IMR-90 (cell line): ENCODE results near the gene SCG5. TPM values are rescaled to one million over a fixed set of nuclear protein-coding genes. Genes with fewer than 3 reads are reported as not detected.

Experiments
- ATAC-seq: fragments of 200-7000 bp; cut with Tn5 transposase; 2 replicates; pipeline ENCODE4 v1.9.1; 2020; ENCODE audit warnings: low read depth, mild to moderate bottlenecking, moderate library complexity
- BruUV-seq: library from RNA; stranded (reverse); fragments of 400-500 nt; replicated peaks from 2 replicates; lab custom pipeline; 2021; lab: Mats Ljungman, UMichigan
- CTCF ChIA-PET: fragments of 300-600 bp; formaldehyde crosslinking; extraction: SDS; loops from one replicate; lab custom pipeline; 2021; ENCODE audit warnings: antibody characterized with exemption; lab: Yijun Ruan, JAX
- POLR2A ChIA-PET: fragments of 300-600 bp; sonication (Branson Sonifier 250); formaldehyde crosslinking; loops from one replicate; lab custom pipeline; 2022; ENCODE audit warnings: antibody characterized with exemption; ENCODE audit not compliant: unreplicated experiment; lab: Charles Lee
- DNase-seq: peaks from one replicate; pipeline ENCODE4 v3.0.0; 2013
- H2AFZ ChIP-seq: replicated peaks from 2 replicates; pipeline ENCODE3; 2013; ENCODE audit warnings: low read length, mild to moderate bottlenecking; ENCODE audit not compliant: poor library complexity
- H2AK5ac ChIP-seq: 2 replicates; pipeline ENCODE4 v1.6.1; 2013; ENCODE audit warnings: low read depth, low read length, inconsistent platforms
- H2AK9ac ChIP-seq: replicated peaks from 2 replicates; pipeline ENCODE3; 2013; ENCODE audit warnings: mild to moderate bottlenecking, low read depth, low read length, moderate library complexity; ENCODE audit not compliant: poor library complexity
- H2BK120ac ChIP-seq: 2 replicates; pipeline ENCODE4 v1.6.1; 2013; ENCODE audit warnings: low read depth, low read length, inconsistent platforms
- H2BK15ac ChIP-seq: 3 replicates; pipeline ENCODE4 v1.6.1; 2013; ENCODE audit warnings: low read depth, low read length, inconsistent platforms
- H2BK20ac ChIP-seq: 2 replicates; pipeline ENCODE4 v1.6.1; 2013; ENCODE audit warnings: low read depth, mild to moderate bottlenecking, inconsistent platforms, low read length, moderate library complexity
- H2BK5ac ChIP-seq: 2 replicates; pipeline ENCODE4 v1.6.1; 2013; ENCODE audit warnings: mild to moderate bottlenecking, low read depth, low read length, inconsistent platforms; ENCODE audit not compliant: poor library complexity, severe bottlenecking
- H3K14ac ChIP-seq: replicated peaks from 2 replicates; pipeline ENCODE4 v1.6.1; 2013; ENCODE audit warnings: low read depth, low read length, inconsistent platforms
- H3K18ac ChIP-seq: 2 replicates; pipeline ENCODE4 v1.6.1; 2013; ENCODE audit warnings: low read depth, low read length, control low read depth
- H3K23ac ChIP-seq: 2 replicates; pipeline ENCODE4 v1.6.1; 2013; ENCODE audit warnings: low read depth, low read length, inconsistent platforms
- H3K27ac ChIP-seq: 2 replicates; pipeline ENCODE4 v1.5.1; 2013; ENCODE audit warnings: mild to moderate bottlenecking, control low read depth, low read length; ENCODE audit not compliant: insufficient read depth
- H3K27me3 ChIP-seq: 2 replicates; pipeline ENCODE4 v1.6.1; 2013; ENCODE audit warnings: low read length; ENCODE audit not compliant: control insufficient read depth, insufficient read depth
- H3K36me3 ChIP-seq: 2 replicates; pipeline ENCODE4 v1.6.1; 2013; ENCODE audit warnings: low read length, mixed read lengths; ENCODE audit not compliant: control insufficient read depth, insufficient read depth
- H3K4ac ChIP-seq: 2 replicates; pipeline ENCODE4 v1.6.1; 2013; ENCODE audit warnings: low read depth, low read length, inconsistent platforms
- H3K4me1 ChIP-seq: 2 replicates; pipeline ENCODE4 v1.6.1; 2013; ENCODE audit warnings: low read length, mixed read lengths; ENCODE audit not compliant: control insufficient read depth, insufficient read depth
- H3K4me2 ChIP-seq: 2 replicates; pipeline ENCODE4 v1.6.1; 2013; ENCODE audit warnings: low read depth, mild to moderate bottlenecking, control low read depth, low read length, moderate library complexity
- H3K4me3 ChIP-seq: 2 replicates; pipeline ENCODE4 v1.5.1; 2013; ENCODE audit warnings: low read depth, mild to moderate bottlenecking, control low read depth, low read length, moderate library complexity; ENCODE audit not compliant: insufficient read depth
- H3K56ac ChIP-seq: 2 replicates; pipeline ENCODE4 v1.6.1; 2013; ENCODE audit warnings: low read length, inconsistent platforms; ENCODE audit not compliant: insufficient read depth; ENCODE audit errors: extremely low read depth
- H3K79me1 ChIP-seq, 2 experiments: 2 replicates each; pipeline ENCODE4 v1.6.1; 2013; ENCODE audit warnings: low read length in 2 of 2, inconsistent platforms in 1 of 2, low read depth in 1 of 2
- H3K9ac ChIP-seq: 2 replicates; pipeline ENCODE4 v1.6.1; 2013; ENCODE audit warnings: low read depth, low read length, control low read depth
- H3K9me1 ChIP-seq: 2 replicates; pipeline ENCODE4 v1.6.1; 2013; ENCODE audit warnings: low read length, inconsistent platforms; ENCODE audit not compliant: insufficient read depth
- H3K9me3 ChIP-seq: 2 replicates; pipeline ENCODE4 v1.6.1; 2013; ENCODE audit warnings: low read length; ENCODE audit not compliant: control insufficient read depth, insufficient read depth
- H4K20me1 ChIP-seq: 2 replicates; pipeline ENCODE4 v1.6.1; 2013; ENCODE audit warnings: low read length, inconsistent platforms; ENCODE audit not compliant: insufficient read depth
- H4K5ac ChIP-seq: 2 replicates; pipeline ENCODE4 v1.6.1; 2013; ENCODE audit warnings: mild to moderate bottlenecking, low read depth, low read length, control low read depth
- H4K8ac ChIP-seq, 2 experiments: 2 replicates each; pipeline ENCODE4 v1.6.1; 2013; ENCODE audit warnings: low read depth in 2 of 2, low read length in 2 of 2, control low read depth in 1 of 2, inconsistent platforms in 1 of 2
- H4K91ac ChIP-seq: 2 replicates; pipeline ENCODE4 v1.6.1; 2013; ENCODE audit warnings: low read depth, low read length, inconsistent platforms; ENCODE audit not compliant: insufficient read depth
- CEBPB ChIP-seq: IDR thresholded peaks from 2 replicates; pipeline ENCODE4 v1.6.1; 2012; ENCODE audit warnings: low read depth, low read length, improper control_type of control experiment
- CHD1 ChIP-seq: IDR thresholded peaks from 2 replicates; pipeline ENCODE4 v1.6.1; 2012; ENCODE audit warnings: low read depth, low read length, improper control_type of control experiment
- FOS ChIP-seq: fragments of 150-350 bp; IDR thresholded peaks from 2 replicates; pipeline ENCODE4 v1.6.1; 2016; ENCODE audit warnings: low read depth, low read length
- MAFK ChIP-seq: IDR thresholded peaks from 2 replicates; pipeline ENCODE4 v1.6.1; 2012; ENCODE audit warnings: low read depth, low read length, improper control_type of control experiment
- MAZ ChIP-seq: IDR thresholded peaks from 2 replicates; pipeline ENCODE4 v1.6.1; 2012; ENCODE audit warnings: low read depth, mild to moderate bottlenecking, low read length, improper control_type of control experiment, moderate library complexity, borderline replicate concordance
- MXI1 ChIP-seq: IDR thresholded peaks from 2 replicates; pipeline ENCODE4 v1.6.1; 2012; ENCODE audit warnings: low read depth, mild to moderate bottlenecking, low read length, moderate library complexity, borderline replicate concordance
- NFE2L2 ChIP-seq: fragments of 150-350 bp; IDR thresholded peaks from 2 replicates; pipeline ENCODE4 v1.6.1; 2016; ENCODE audit warnings: low read depth, mild to moderate bottlenecking, low read length
- WGBS, 2 experiments: methylation state at CpG; one replicate each; pipeline versions ENCODE4 v1.1.5 to v1.1.7; 2013; ENCODE audit warnings: missing lambda C conversion rate in 2 of 2; ENCODE audit not compliant: insufficient read length in 1 of 2; ENCODE audit errors: extremely low coverage in 2 of 2; 5-methylcytosine and 5-hydroxymethylcytosine counted together
- dilution Hi-C: fragments of 300-500 bp; cut with HindIII; formaldehyde crosslinking; loops from one replicate; pipeline ENCODE4 v1.14.3; 2018; ENCODE audit warnings: low sequenced_read_pairs; ENCODE audit not compliant: unreplicated experiment
- in situ Hi-C: fragments of 300-500 bp; cut with MboI; formaldehyde crosslinking; loops from 3 replicates; pipeline ENCODE4 v1.14.3; 2019; ENCODE audit warnings: low sequenced_read_pairs, inconsistent platforms, mixed read lengths
- intact Hi-C: fragments of 100-400 bp; cut with micrococcal nuclease; formaldehyde crosslinking; loops from 2 replicates; pipeline ENCODE4 v1.10.0; 2022
- polyA plus RNA-seq, 3 experiments: library from polyadenylated mRNA; depleted of rRNA; stranded (reverse); fragments of >200 nt; gene quantifications; 2 replicates each; pipeline ENCODE4 v1.2.3, GENCODE V29; 2012; ENCODE audit warnings: low replicate concordance in 1 of 3
- total RNA-seq: library from RNA; depleted of rRNA; stranded (reverse); fragments of >200 nt; gene quantifications from 2 replicates; pipeline ENCODE4 v1.2.3, GENCODE V29; 2012
- TF ChIP-seq, protein P1 (sequence below): conservative IDR thresholded peaks from 2 replicates; pipeline ENCODE4 v1.5.1; 2012; ENCODE audit warnings: mild to moderate bottlenecking, low read depth, low read length, improper control_type of control experiment
- TF ChIP-seq, protein P2 (sequence below): fragments of 150-350 bp; IDR thresholded peaks from 2 replicates; pipeline ENCODE4 v1.6.1; 2016; ENCODE audit warnings: low read depth, mild to moderate bottlenecking, low read length, moderate library complexity, borderline replicate concordance

The SCG5 gene
- total and polyA plus RNA-seq, 2 of the 4 experiments (the other 2 are of a cell fraction): 7.9 to 16.8 TPM

DNA sequence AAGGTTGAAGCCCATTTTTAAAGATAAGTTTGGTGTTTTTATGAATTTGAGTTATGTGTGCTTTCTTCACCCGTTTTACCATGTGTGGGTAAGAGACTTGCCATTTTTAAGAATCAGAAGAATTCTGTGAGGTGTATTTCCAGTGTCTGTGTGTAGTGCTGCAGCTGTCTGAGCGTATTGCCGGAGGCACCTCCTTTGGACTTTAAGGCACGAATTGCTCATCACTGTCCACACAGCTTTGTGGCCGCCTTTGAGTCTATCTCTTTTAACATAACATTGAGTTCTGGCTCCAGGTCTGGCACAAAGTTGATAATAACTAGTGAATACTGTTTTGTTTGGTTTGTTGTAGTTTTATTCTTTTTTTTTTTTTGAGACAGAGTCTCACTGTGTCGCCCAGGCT is 25.8 kb downstream of the SCG5 start:
- DNase-seq (no peak), ATAC-seq (no peak)
- Histone ChIP-seq H4K8ac (no peak overlapping the region), H3K56ac (no peak overlapping the region), H3K4me1 (peaks cover 15% of the 10 kb centered on the region), H3K14ac (no peak overlapping the region), H3K9ac (no peak overlapping the region), H3K27me3 (no peaks in the 10 kb centered on the region), H3K4me2 (no peak overlapping the region), H3K79me1 (peaks cover 10 to 28% of the 10 kb centered on the region in 2 experiments), H2BK20ac (no peak overlapping the region), H4K91ac (no peak overlapping the region), H2BK120ac (no peak overlapping the region), H3K36me3 (no peaks in the 10 kb centered on the region), H3K27ac (no peak overlapping the region), H3K4me3 (no peak overlapping the region), H2AFZ (no peak overlapping the region), H4K5ac (no peak overlapping the region), H3K4ac (no peak overlapping the region), H2AK5ac (peak overlapping the region; percentile 18; the same call in 1 of the 2 replicates), H4K20me1 (no peaks in the 10 kb centered on the region), H3K9me3 (no peaks in the 10 kb centered on the region), H2BK15ac (no peak overlapping the region), H2BK5ac (no peak overlapping the region), H2AK9ac (no peak overlapping the region), H3K18ac (no peak overlapping the region), H3K23ac (no peak overlapping the region), H3K9me1 (no peaks in the 10 kb centered on the region; the same call in 1 of the 2 replicates)
- intact Hi-C loops (loop anchor here (5.0 kb wide), 1 partner anchor 190 kb away; no protein-coding TSS in a partner anchor), dilution Hi-C loops (no loop called here), in situ Hi-C loops (loop anchor here (10.0 kb wide), 1 partner anchor 47 kb away; the partner anchor contains the start of gene GREM1)
- BruUV-seq: no TSS peak
- POLR2A ChIA-PET: no interaction called here
- CTCF ChIA-PET: no interaction called here
- no CpG with 5 or more reads among the region's 6 CpGs for WGBS, 2 experiments
- no peak for TF ChIP-seq CEBPB
- no peak for TF ChIP-seq MAZ
- TF ChIP-seq MXI1: no peak
- TF ChIP-seq FOS: no peak
- no peak for TF ChIP-seq MAFK
- no peak for TF ChIP-seq CHD1
- TF ChIP-seq, protein P1, sequence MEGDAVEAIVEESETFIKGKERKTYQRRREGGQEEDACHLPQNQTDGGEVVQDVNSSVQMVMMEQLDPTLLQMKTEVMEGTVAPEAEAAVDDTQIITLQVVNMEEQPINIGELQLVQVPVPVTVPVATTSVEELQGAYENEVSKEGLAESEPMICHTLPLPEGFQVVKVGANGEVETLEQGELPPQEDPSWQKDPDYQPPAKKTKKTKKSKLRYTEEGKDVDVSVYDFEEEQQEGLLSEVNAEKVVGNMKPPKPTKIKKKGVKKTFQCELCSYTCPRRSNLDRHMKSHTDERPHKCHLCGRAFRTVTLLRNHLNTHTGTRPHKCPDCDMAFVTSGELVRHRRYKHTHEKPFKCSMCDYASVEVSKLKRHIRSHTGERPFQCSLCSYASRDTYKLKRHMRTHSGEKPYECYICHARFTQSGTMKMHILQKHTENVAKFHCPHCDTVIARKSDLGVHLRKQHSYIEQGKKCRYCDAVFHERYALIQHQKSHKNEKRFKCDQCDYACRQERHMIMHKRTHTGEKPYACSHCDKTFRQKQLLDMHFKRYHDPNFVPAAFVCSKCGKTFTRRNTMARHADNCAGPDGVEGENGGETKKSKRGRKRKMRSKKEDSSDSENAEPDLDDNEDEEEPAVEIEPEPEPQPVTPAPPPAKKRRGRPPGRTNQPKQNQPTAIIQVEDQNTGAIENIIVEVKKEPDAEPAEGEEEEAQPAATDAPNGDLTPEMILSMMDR: no peak
- no peak for TF ChIP-seq NFE2L2
- TF ChIP-seq, protein P2, sequence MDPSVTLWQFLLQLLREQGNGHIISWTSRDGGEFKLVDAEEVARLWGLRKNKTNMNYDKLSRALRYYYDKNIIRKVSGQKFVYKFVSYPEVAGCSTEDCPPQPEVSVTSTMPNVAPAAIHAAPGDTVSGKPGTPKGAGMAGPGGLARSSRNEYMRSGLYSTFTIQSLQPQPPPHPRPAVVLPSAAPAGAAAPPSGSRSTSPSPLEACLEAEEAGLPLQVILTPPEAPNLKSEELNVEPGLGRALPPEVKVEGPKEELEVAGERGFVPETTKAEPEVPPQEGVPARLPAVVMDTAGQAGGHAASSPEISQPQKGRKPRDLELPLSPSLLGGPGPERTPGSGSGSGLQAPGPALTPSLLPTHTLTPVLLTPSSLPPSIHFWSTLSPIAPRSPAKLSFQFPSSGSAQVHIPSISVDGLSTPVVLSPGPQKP: no peak
